Astrocyte (in vitro differentiated cells and primary cell): ENCODE measurements around the gene IPO4. TPM values are rescaled to one million over a fixed set of nuclear protein-coding genes. Genes with fewer than 3 reads are reported as not detected.

ENCODE experiments used
- DNase-seq: peaks from one replicate; pipeline ENCODE4 v3.0.0-alpha.2; 2010; ENCODE audit warnings: low read depth
- FAIRE-seq: peaks from 2 replicates; lab custom pipeline; 2011; peaks lifted over from hg19 to GRCh38; lab: Jason Lieb, UNC
- H2AFZ ChIP-seq: 2 replicates; pipeline ENCODE4 v1.6.0; 2012; ENCODE audit warnings: low read depth, low read length, inconsistent platforms
- H3K27ac ChIP-seq: 2 replicates; pipeline ENCODE4 v1.5.1; 2011; ENCODE audit warnings: low read depth, low read length, inconsistent platforms
- H3K27me3 ChIP-seq: 2 replicates; pipeline ENCODE4 v1.6.0; 2011; ENCODE audit warnings: low read length, inconsistent platforms; ENCODE audit not compliant: insufficient read depth
- H3K36me3 ChIP-seq: 2 replicates; pipeline ENCODE4 v1.5.1; 2011; ENCODE audit warnings: low read length, inconsistent platforms; ENCODE audit not compliant: insufficient read depth
- H3K4me1 ChIP-seq: 2 replicates; pipeline ENCODE4 v1.5.1; 2011; ENCODE audit warnings: low read length, inconsistent platforms; ENCODE audit not compliant: insufficient read depth
- H3K4me2 ChIP-seq: 2 replicates; pipeline ENCODE4 v1.6.0; 2012; ENCODE audit warnings: low read length, inconsistent platforms
- H3K4me3 ChIP-seq: 2 replicates; pipeline ENCODE4 v1.5.1; 2011; ENCODE audit warnings: low read depth, mild to moderate bottlenecking, low read length, inconsistent platforms; ENCODE audit not compliant: insufficient read depth
- H3K79me2 ChIP-seq: 2 replicates; pipeline ENCODE4 v1.6.0; 2012; ENCODE audit warnings: mild to moderate bottlenecking, low read length, inconsistent platforms; ENCODE audit not compliant: insufficient read depth
- H3K9ac ChIP-seq: 2 replicates; pipeline ENCODE4 v1.6.0; 2012; ENCODE audit warnings: mild to moderate bottlenecking, low read length, inconsistent platforms
- H3K9me3 ChIP-seq: 2 replicates; pipeline ENCODE4 v1.5.1; 2012; ENCODE audit warnings: low read depth, mild to moderate bottlenecking, low read length, inconsistent platforms; ENCODE audit not compliant: insufficient read depth
- H4K20me1 ChIP-seq: 2 replicates; pipeline ENCODE4 v1.6.0; 2012; ENCODE audit warnings: low read length, inconsistent platforms; ENCODE audit not compliant: insufficient read depth
- H3K27ac Mint-ChIP-seq: one replicate; pipeline ENCODE4 v1.8.0; 2021; ENCODE audit warnings: mild to moderate bottlenecking, mixed read lengths; ENCODE audit not compliant: unreplicated experiment
- H3K27me3 Mint-ChIP-seq: one replicate; pipeline ENCODE4 v1.8.0; 2021; ENCODE audit warnings: low read depth, mixed read lengths; ENCODE audit not compliant: unreplicated experiment
- H3K36me3 Mint-ChIP-seq: one replicate; pipeline ENCODE4 v1.8.0; 2021; ENCODE audit warnings: low read depth, mixed read lengths; ENCODE audit not compliant: unreplicated experiment
- H3K4me1 Mint-ChIP-seq: one replicate; pipeline ENCODE4 v1.8.0; 2021; ENCODE audit warnings: low read depth, mixed read lengths; ENCODE audit not compliant: unreplicated experiment
- H3K4me3 Mint-ChIP-seq: one replicate; pipeline ENCODE4 v1.8.0; 2021; ENCODE audit warnings: mild to moderate bottlenecking, moderate library complexity, mixed read lengths; ENCODE audit not compliant: unreplicated experiment
- H3K9me3 Mint-ChIP-seq: one replicate; pipeline ENCODE4 v1.8.0; 2021; ENCODE audit warnings: mild to moderate bottlenecking, mixed read lengths; ENCODE audit not compliant: unreplicated experiment
- EZH2 ChIP-seq: IDR thresholded peaks from 2 replicates; pipeline ENCODE4 v1.6.1; 2012; ENCODE audit warnings: mild to moderate bottlenecking, low read length, inconsistent platforms; ENCODE audit not compliant: insufficient read depth
- total RNA-seq: library from RNA; stranded (reverse); gene quantifications from 2 replicates; pipeline ENCODE4 v1.2.1, GENCODE V29; 2021
- TF ChIP-seq, protein P1 (sequence below): IDR thresholded peaks from 2 replicates; pipeline ENCODE4 v1.5.1; 2011; ENCODE audit warnings: low read depth, mild to moderate bottlenecking, inconsistent platforms, low read length, moderate library complexity; ENCODE audit not compliant: insufficient read depth

Gene IPO4
- total RNA-seq, 1 donor from 2014 or later, result 46.1 TPM

DNA sequence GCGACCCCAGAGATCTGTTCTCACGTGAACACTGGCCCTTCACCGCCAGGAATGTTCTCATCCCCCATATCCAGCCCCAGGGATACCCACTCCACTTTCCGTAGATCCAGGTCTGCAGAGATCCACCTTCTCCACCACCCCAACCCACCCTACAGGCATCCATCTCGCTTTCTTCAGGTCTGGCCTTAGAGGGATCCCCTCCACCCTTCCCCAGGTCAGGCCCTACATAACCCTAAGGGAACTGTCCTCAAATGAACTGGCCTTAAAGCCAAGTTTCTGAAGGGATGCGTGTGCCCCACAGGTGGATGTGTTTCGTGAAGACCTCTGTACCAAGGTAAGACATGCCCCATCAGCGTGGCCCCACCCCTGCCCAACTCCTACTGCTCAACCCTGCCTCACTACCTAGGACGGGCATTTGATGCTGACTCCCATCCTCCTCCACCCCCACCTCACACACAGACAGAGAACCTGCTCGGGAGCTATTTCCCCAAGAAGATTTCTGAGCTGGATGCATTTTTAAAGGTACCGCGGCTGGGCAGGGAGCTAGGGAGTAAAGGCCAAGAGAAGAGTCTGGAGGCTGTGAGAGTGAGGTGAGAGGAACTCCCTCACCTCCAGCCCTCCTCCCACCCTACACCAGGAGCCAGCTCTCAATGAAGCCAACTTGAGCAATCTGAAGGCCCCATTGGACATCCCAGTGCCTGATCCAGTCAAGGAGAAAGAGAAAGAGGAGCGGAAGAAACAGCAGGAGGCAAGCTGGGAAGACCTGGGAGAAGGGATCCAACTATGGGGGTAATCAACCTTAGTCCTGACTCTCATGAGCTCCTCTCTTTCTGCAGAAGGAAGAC, 51.7 kb downstream of the IPO4 start:
- H3K27me3 Mint-ChIP-seq, result peaks cover 2% of the 10 kb centered on the region
- H3K36me3 Mint-ChIP-seq, result peaks cover 21% of the 10 kb centered on the region
- H3K36me3 ChIP-seq, result peaks cover 8% of the 10 kb centered on the region
- H3K9ac ChIP-seq, result peak overlapping the region; percentile 89
- peaks cover 18% of the 10 kb centered on the region for H3K4me1 Mint-ChIP-seq
- no peaks in the 10 kb centered on the region for H3K27me3 ChIP-seq
- H2AFZ ChIP-seq, result peak overlapping the region; percentile 92
- H3K9me3 Mint-ChIP-seq, result no peaks in the 10 kb centered on the region
- peak overlapping the region; percentile 89 for H3K4me2 ChIP-seq
- no peak for DNase-seq
- H3K9me3 ChIP-seq, result no peaks in the 10 kb centered on the region
- H3K79me2 ChIP-seq, result peaks cover 36% of the 10 kb centered on the region
- H3K4me3 ChIP-seq, result peak overlapping the region; percentile 74
- no peak for FAIRE-seq
- H3K27ac Mint-ChIP-seq, result no peak overlapping the region
- H3K4me1 ChIP-seq, result peaks cover 12% of the 10 kb centered on the region
- H4K20me1 ChIP-seq, result peaks cover 16% of the 10 kb centered on the region
- H3K27ac ChIP-seq, result no peak overlapping the region
- TF ChIP-seq, protein P1, sequence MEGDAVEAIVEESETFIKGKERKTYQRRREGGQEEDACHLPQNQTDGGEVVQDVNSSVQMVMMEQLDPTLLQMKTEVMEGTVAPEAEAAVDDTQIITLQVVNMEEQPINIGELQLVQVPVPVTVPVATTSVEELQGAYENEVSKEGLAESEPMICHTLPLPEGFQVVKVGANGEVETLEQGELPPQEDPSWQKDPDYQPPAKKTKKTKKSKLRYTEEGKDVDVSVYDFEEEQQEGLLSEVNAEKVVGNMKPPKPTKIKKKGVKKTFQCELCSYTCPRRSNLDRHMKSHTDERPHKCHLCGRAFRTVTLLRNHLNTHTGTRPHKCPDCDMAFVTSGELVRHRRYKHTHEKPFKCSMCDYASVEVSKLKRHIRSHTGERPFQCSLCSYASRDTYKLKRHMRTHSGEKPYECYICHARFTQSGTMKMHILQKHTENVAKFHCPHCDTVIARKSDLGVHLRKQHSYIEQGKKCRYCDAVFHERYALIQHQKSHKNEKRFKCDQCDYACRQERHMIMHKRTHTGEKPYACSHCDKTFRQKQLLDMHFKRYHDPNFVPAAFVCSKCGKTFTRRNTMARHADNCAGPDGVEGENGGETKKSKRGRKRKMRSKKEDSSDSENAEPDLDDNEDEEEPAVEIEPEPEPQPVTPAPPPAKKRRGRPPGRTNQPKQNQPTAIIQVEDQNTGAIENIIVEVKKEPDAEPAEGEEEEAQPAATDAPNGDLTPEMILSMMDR, result no peak
- TF ChIP-seq EZH2, result no peak
- H3K4me3 Mint-ChIP-seq, result peak overlapping the region; percentile 86

DNA sequence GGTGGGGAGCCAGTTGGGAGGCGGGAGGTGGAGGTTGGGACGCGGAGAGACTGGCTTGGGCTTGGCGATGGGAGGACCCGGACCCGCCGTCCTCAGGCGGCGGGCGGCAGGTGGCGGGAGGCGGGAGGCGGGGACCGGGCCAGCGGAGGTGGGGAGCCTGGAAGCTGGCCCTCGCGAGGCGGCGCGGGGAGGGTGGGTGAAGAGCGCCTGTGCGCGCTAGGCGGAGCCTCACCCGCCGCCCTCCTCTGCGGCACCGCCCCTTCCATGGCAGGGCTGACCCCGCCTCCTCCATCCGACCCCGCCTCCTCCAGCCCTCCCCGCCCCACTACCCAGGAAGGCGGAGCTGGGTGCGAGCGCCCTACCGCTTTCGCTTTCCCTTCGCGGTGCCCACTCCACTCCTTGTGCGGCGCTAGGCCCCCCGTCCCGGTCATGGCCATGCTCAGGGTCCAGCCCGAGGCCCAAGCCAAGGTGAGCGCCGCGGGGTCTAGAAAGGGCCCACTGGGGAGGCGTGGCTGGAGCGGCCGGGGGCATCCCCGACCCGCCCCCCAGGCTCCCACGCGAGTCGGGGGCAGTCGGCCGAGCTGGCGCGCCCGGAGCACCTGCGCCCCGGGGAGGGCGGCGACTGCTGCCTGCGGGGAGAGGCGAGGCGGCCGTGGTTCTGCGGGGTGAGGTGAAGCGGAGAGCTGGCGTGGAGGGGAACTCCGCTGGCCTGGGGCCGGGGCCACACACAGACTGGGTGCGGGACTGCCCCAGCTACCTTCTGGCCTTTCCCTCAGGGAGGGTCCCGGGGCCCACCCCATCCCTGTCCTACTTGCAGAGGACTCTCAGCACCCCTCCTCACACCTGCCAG, 52.6 kb downstream of the IPO4 start, which contains the start of gene PSME1:
Gene PSME1 (plus strand): TSS at position 361 of the 850 bp plus-strand sequence. CDS start 69 bp downstream, at position 430.
- peak within 1 kb of the TSS; percentile 92 for H2AFZ ChIP-seq
- no peak for FAIRE-seq
- no peak within 1 kb of the TSS for H3K27ac Mint-ChIP-seq

More for the DNA sequence above, 52.6 kb downstream of the IPO4 start, which contains the start of gene PSME1:
- peaks cover 21% of the 10 kb centered on the region for H3K36me3 Mint-ChIP-seq
- Histone ChIP-seq H3K4me3 (peak within 1 kb of the TSS; percentile 74), H3K36me3 (peaks cover 8% of the 10 kb centered on the region), H3K79me2 (peaks cover 34% of the 10 kb centered on the region), H3K4me1 (peaks cover 9% of the 10 kb centered on the region), H3K4me2 (peak within 1 kb of the TSS; percentile 89), H4K20me1 (peaks cover 16% of the 10 kb centered on the region), H3K27ac (peak within 1 kb of the TSS; percentile 66), H3K9ac (peak within 1 kb of the TSS; percentile 89), H3K9me3 (no peaks in the 10 kb centered on the region), H3K27me3 (no peaks in the 10 kb centered on the region)
- peak; percentile 67 for DNase-seq
- no peaks in the 10 kb centered on the region for H3K9me3 Mint-ChIP-seq
- H3K4me3 Mint-ChIP-seq, result peak within 1 kb of the TSS; percentile 86
- TF ChIP-seq, protein P1, result no peak
- H3K4me1 Mint-ChIP-seq, result peaks cover 19% of the 10 kb centered on the region
- H3K27me3 Mint-ChIP-seq, result peaks cover 3% of the 10 kb centered on the region
